Mesothelial cell of epicardium (in vitro differentiated cells): ENCODE measurements around the gene NEBL. TPM values are rescaled to one million over a fixed set of nuclear protein-coding genes. Genes with fewer than 3 reads are reported as not detected.
"Not testable (repeated sequence)": the region's sequence is repeated elsewhere in the genome, so short reads cannot be mapped to it uniquely, and the experiment has no call there.

ENCODE experiments used
- DNase-seq, 2 experiments: peaks; one replicate each; pipeline ENCODE4 v3.0.0; 2021; ENCODE audit warnings: low spot score in 2 of 2; ENCODE audit not compliant: unreplicated experiment in 2 of 2
- H3K27ac Mint-ChIP-seq: 2 replicates; pipeline ENCODE4 v1.8.0; 2021; ENCODE audit warnings: mixed read lengths
- H3K27me3 Mint-ChIP-seq: 2 replicates; pipeline ENCODE4 v1.8.0; 2021; ENCODE audit warnings: low read depth, mixed read lengths
- H3K36me3 Mint-ChIP-seq: 2 replicates; pipeline ENCODE4 v1.8.0; 2021; ENCODE audit warnings: mixed read lengths
- H3K4me1 Mint-ChIP-seq: 2 replicates; pipeline ENCODE4 v1.8.0; 2021; ENCODE audit warnings: mixed read lengths
- H3K4me3 Mint-ChIP-seq: 2 replicates; pipeline ENCODE4 v1.8.0; 2021; ENCODE audit warnings: mild to moderate bottlenecking, moderate library complexity, mixed read lengths
- H3K9me3 Mint-ChIP-seq: 2 replicates; pipeline ENCODE4 v1.8.0; 2021; ENCODE audit warnings: mixed read lengths
- CTCF ChIP-seq: fragments of 200-600 bp; sonication (generic); IDR thresholded peaks from one replicate; pipeline ENCODE4 v1.5.0; 2021; ENCODE audit warnings: antibody characterized with exemption; ENCODE audit not compliant: unreplicated experiment
- total RNA-seq: library from RNA; stranded (reverse); gene quantifications from 3 replicates; pipeline ENCODE4 v1.2.1, GENCODE V29; 2021

Gene NEBL
- total RNA-seq: 13.0 to 13.7 TPM (median 13.0 TPM) in 3 replicates

- no peak for TF ChIP-seq CTCF
Observed at GRCh38 chr10:20897146-20897825, at the start of gene NEBL. Gene NEBL (minus strand): TSS chr10:20897311. CDS start chr10:20897205, 106 bp downstream.

GRCh38 chr10:20945546-20946332 is 48.6 kb upstream of the NEBL start:
- no peaks in the 10 kb centered on the region for H3K27me3 Mint-ChIP-seq
- no peak for TF ChIP-seq CTCF
- H3K9me3 Mint-ChIP-seq: peaks cover 3% of the 10 kb centered on the region
- H3K4me1 Mint-ChIP-seq: peaks cover 5% of the 10 kb centered on the region
- H3K27ac Mint-ChIP-seq: no peak overlapping the region
- no peak for DNase-seq
- peaks cover 4% of the 10 kb centered on the region for H3K36me3 Mint-ChIP-seq
- H3K4me3 Mint-ChIP-seq: no peak overlapping the region

More at GRCh38 chr10:20897146-20897825, at the start of gene NEBL:
- no peak for DNase-seq
- Mint-ChIP-seq H3K9me3 (no peaks in the 10 kb centered on the region), H3K27me3 (no peaks in the 10 kb centered on the region), H3K4me1 (peaks cover 12% of the 10 kb centered on the region), H3K27ac (no peak within 1 kb of the TSS), H3K36me3 (peaks cover 1% of the 10 kb centered on the region), H3K4me3 (no peak within 1 kb of the TSS)

GRCh38 chr10:20944789-20945502 is 47.8 kb upstream of the NEBL start:
- H3K27ac Mint-ChIP-seq: no peak overlapping the region
- H3K4me3 Mint-ChIP-seq: no peak overlapping the region
- no peak for DNase-seq
- H3K4me1 Mint-ChIP-seq: peaks cover 3% of the 10 kb centered on the region
- peaks cover 4% of the 10 kb centered on the region for H3K36me3 Mint-ChIP-seq
- no peak for TF ChIP-seq CTCF
- peaks cover 3% of the 10 kb centered on the region for H3K9me3 Mint-ChIP-seq
- H3K27me3 Mint-ChIP-seq: no peaks in the 10 kb centered on the region

GRCh38 chr10:20939414-20939813 is 42.3 kb upstream of the NEBL start:
- not testable (repeated sequence) for DNase-seq, H3K4me1 Mint-ChIP-seq, H3K27ac Mint-ChIP-seq, H3K4me3 Mint-ChIP-seq, H3K27me3 Mint-ChIP-seq
- peaks cover 16% of the 10 kb centered on the region for H3K9me3 Mint-ChIP-seq
- H3K36me3 Mint-ChIP-seq: peaks cover 19% of the 10 kb centered on the region

- H3K27ac Mint-ChIP-seq: no peak overlapping the region
- no peak overlapping the region for H3K4me3 Mint-ChIP-seq
- peaks cover 18% of the 10 kb centered on the region for H3K9me3 Mint-ChIP-seq
- no peaks in the 10 kb centered on the region for H3K4me1 Mint-ChIP-seq
- TF ChIP-seq CTCF: no peak
- peaks cover 17% of the 10 kb centered on the region for H3K36me3 Mint-ChIP-seq
- no peaks in the 10 kb centered on the region for H3K27me3 Mint-ChIP-seq
- DNase-seq: no peak
Observed at GRCh38 chr10:20936396-20936795, 39.3 kb upstream of the NEBL start.
